LNCaP clone FGC (cell line): ENCODE results near the gene KCMF1.

Experiments used
- DNase-seq: peaks from one replicate; pipeline ENCODE4 v3.0.0-alpha.2; 2011; ENCODE audit warnings: low read depth
- H3K4me3 ChIP-seq: 2 replicates; pipeline ENCODE4 v1.5.1; 2011; ENCODE audit warnings: mild to moderate bottlenecking, low read depth, low read length, control low read depth
- CTCF ChIP-seq: IDR thresholded peaks from 2 replicates; pipeline ENCODE4 v1.5.1; 2012; ENCODE audit warnings: mild to moderate bottlenecking; ENCODE audit not compliant: control insufficient read depth, insufficient read depth; ENCODE audit errors: extremely low read depth

Gene KCMF1

DNA sequence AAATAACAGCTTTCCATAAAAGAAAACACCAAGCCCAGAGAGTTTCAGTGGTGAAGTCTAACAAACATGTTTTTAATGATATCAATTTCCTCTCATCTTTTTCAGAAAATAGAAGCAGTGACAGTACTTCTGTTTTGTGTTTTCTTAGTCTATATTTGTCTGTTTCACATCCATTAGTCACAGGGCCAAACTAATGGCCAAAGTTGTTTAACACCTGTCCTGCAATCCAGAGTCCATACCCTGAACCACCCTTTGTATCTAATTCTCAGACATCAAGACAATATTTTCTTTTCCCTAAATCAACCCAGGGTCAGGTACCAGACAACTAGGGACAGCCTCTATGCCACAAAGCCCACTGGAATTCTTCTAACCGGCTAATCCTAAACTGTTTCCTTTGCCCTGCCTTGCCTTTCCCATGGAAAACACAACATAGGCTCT, 39.6 kb upstream of the KCMF1 start:
- no peak overlapping the region for H3K4me3 ChIP-seq
- DNase-seq: no peak
- no peak for TF ChIP-seq CTCF

GRCh38 chr2:84938194-84938879, 32.6 kb upstream of the KCMF1 start:
- no peak for TF ChIP-seq CTCF
- H3K4me3 ChIP-seq: no peak overlapping the region

DNA sequence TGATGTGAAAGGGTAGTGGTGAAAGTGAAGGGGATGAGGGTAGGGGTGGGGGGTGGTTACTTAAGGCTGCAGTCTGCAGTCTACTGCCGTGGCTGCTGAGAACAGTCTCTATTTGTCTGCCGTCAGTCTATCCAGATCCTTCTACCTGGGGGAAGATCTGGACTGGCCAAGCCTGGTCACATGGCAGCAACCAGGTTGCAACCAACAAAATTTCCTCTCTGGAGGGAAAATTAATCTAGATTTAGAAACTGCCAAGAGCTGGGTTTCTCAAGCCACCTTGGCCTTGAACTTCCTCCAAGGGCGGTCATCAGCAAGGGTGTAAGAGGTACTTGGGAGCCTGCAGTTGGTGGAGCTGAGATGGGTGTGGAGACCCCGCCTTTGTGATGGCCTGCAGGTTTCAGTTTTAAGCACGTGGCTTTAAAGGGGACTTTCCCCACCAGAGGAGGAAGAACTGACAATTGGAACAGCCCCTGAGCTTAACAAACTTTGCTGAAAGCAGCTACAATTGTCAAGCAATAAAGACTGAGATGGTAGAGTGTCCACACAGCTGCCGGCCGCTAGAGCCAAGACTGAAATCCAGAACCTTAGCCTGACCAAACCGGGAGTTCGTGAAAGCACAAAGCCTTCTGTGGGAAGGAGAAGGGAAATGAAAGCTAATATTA, 31.4 kb upstream of the KCMF1 start:
- no peak for DNase-seq
- no peak for TF ChIP-seq CTCF
- H3K4me3 ChIP-seq: no peak overlapping the region

More at GRCh38 chr2:84938194-84938879, 32.6 kb upstream of the KCMF1 start:
- DNase-seq: no peak

GRCh38 chr2:84940088-84940470, 30.9 kb upstream of the KCMF1 start:
- H3K4me3 ChIP-seq: no peak overlapping the region
- DNase-seq: no peak
- no peak for TF ChIP-seq CTCF

DNA sequence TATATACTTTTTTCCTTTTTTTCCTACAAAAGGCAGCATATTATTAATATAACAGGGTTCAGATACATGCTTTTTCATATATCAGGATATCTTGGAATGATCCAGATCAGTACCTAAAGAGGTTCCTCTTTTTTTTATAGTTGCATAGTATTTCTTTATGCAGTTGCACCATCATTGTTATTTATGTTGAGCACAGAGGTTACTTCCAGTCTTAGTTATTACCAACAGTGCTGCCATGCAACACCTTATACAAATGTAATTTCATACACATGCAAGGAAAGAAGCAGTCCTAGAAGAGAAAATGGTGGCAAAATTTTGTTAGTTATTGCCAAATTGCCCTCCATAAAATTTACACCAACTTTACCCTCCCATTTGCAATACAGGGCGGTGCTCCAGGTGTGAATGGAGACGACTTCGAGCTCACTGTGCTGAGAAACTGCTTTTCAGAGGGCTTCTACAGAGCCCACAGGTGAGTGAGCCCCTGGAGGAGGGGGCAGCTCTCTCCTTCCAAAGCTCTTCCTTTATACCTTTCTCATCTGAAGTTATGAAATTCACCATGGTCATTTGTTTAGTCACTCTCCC, 30.0 kb upstream of the KCMF1 start:
- TF ChIP-seq CTCF: no peak
- H3K4me3 ChIP-seq: no peak overlapping the region
- DNase-seq: no peak

DNA sequence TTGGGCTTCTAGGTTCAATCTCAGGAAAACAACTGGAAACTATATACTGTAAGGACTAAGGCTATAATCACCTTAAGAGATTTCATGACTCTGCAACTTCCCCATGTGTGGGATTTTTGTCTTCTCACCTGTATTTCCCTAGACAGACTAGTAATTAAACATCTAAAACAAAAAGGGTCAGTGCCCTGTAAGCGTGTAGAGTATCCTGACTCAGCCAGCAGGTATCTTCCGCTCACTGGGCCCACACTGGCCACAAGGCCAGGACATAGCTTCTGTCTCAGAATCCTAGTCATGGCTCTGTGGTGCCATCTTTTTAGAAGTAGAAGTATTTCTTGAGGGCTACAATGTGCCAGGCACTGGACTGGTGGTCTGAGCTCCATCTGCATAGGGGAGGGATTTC, 28.8 kb upstream of the KCMF1 start:
- no peak overlapping the region for H3K4me3 ChIP-seq
- DNase-seq: no peak
- no peak for TF ChIP-seq CTCF
